Measurements from ENCODE around the gene PBX1. TPM values are rescaled to one million over a fixed set of nuclear protein-coding genes. Genes with fewer than 3 reads are reported as not detected.

The PBX1 gene
- total RNA-seq, 1 donor from 2014 or later = 257 TPM

- Mint-ChIP-seq H3K27me3 (no peaks in the 10 kb centered on the region), H3K4me3 (peak overlapping the region; percentile 66), H3K27ac (peak overlapping the region; percentile 78), H3K36me3 (no peaks in the 10 kb centered on the region), H3K4me1 (ENCODE audit: unreplicated experiment) (peaks cover 38% of the 10 kb centered on the region), H3K9me3 (peaks cover 1% of the 10 kb centered on the region)
- no peak for DNase-seq (ENCODE audit: extremely low spot score, unreplicated experiment)
- TF ChIP-seq CTCF (conservative IDR thresholded peaks at IDR 0.05) = no peak
Observed at GRCh38 chr1:164858096-164858632, 299.2 kb downstream of the PBX1 start.

DNA sequence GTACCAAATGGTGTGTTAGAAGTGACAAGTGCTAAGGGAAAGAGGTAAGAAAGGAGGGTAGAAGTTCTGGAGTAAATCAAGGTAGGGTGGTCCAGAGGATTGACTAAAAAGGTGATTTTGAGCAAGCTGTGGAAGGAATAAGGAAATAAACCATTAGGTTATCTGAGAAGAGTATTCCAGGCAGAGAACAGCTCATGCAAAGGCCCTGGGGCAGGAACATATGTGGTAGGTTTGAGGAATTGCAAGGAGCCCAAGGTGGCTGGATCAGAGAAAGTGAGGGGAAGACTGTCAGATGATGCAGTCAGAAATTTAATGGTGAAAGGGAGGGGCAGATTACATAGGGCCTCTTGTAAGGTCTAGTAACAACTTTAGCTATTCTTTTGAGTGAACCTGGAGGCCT is 302.6 kb downstream of the PBX1 start:
- peaks cover 29% of the 10 kb centered on the region for H3K4me1 Mint-ChIP-seq (ENCODE audit: unreplicated experiment)

DNA sequence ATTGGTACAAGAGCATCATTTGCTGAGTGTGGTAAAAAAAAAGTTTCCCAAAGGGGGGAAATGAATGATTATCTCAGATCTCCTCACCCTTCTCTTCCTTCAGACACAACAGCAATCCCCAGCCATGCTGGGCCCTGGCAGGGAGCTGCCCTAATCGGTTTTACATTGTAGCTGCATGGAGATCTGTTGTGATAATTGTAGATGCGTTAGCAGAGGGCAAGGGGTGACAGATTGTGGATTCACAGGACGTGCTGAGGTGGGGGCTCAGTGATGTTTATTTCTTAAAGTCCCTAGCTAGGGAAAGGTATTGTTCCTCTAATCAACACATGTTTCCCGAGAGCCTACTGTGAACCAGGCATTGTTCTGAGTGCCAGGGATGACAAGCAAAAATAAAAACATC is 304.1 kb downstream of the PBX1 start:
- Mint-ChIP-seq H3K9me3 (no peaks in the 10 kb centered on the region), H3K27me3 (no peaks in the 10 kb centered on the region), H3K4me3 (no peak overlapping the region), H3K36me3 (no peaks in the 10 kb centered on the region), H3K4me1 (ENCODE audit: unreplicated experiment) (peaks cover 19% of the 10 kb centered on the region), H3K27ac (no peak overlapping the region)
- TF ChIP-seq CTCF (conservative IDR thresholded peaks at IDR 0.05) = no peak
- DNase-seq (ENCODE audit: extremely low spot score, unreplicated experiment) = no peak

More for the DNA sequence above, 302.6 kb downstream of the PBX1 start:
- TF ChIP-seq CTCF (conservative IDR thresholded peaks at IDR 0.05) = no peak
- no peaks in the 10 kb centered on the region for H3K27me3 Mint-ChIP-seq
- H3K9me3 Mint-ChIP-seq = no peaks in the 10 kb centered on the region
- DNase-seq (ENCODE audit: extremely low spot score, unreplicated experiment) = no peak
- no peak overlapping the region for H3K27ac Mint-ChIP-seq
- no peaks in the 10 kb centered on the region for H3K36me3 Mint-ChIP-seq
- no peak overlapping the region for H3K4me3 Mint-ChIP-seq

DNA sequence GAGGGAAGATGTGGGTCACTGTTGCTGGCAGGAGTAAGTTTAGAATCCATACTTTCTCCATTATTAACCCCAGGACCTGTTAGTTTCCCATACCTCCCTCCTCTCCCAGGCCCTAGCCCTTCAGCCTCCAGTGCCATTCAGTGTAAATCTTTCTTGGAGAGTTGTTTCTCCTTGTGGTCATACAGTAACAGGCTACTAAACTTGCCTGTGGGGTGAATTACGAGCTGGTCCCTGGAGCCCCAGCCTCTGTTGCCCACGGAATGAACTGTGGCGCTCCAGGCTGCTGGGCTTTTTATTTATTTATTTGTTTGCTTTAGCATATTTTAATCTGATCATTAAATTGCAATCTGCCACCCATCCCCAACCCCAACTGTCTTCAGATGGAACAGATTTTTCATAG is 305.2 kb downstream of the PBX1 start:
- Mint-ChIP-seq H3K9me3 (no peaks in the 10 kb centered on the region), H3K27ac (no peak overlapping the region), H3K27me3 (no peaks in the 10 kb centered on the region), H3K36me3 (no peaks in the 10 kb centered on the region), H3K4me1 (ENCODE audit: unreplicated experiment) (peaks cover 15% of the 10 kb centered on the region), H3K4me3 (no peak overlapping the region)
- no peak for DNase-seq (ENCODE audit: extremely low spot score, unreplicated experiment)
- TF ChIP-seq CTCF (conservative IDR thresholded peaks at IDR 0.05) = no peak

- H3K4me3 Mint-ChIP-seq = no peak overlapping the region
- DNase-seq (ENCODE audit: extremely low spot score, unreplicated experiment) = no peak
- H3K27me3 Mint-ChIP-seq = no peaks in the 10 kb centered on the region
- no peaks in the 10 kb centered on the region for H3K36me3 Mint-ChIP-seq
- no peak for TF ChIP-seq CTCF (conservative IDR thresholded peaks at IDR 0.05)
- no peaks in the 10 kb centered on the region for H3K9me3 Mint-ChIP-seq
- H3K4me1 Mint-ChIP-seq (ENCODE audit: unreplicated experiment) = peaks cover 15% of the 10 kb centered on the region
- no peak overlapping the region for H3K27ac Mint-ChIP-seq
Observed at GRCh38 chr1:164865385-164865784, 306.4 kb downstream of the PBX1 start.

DNA sequence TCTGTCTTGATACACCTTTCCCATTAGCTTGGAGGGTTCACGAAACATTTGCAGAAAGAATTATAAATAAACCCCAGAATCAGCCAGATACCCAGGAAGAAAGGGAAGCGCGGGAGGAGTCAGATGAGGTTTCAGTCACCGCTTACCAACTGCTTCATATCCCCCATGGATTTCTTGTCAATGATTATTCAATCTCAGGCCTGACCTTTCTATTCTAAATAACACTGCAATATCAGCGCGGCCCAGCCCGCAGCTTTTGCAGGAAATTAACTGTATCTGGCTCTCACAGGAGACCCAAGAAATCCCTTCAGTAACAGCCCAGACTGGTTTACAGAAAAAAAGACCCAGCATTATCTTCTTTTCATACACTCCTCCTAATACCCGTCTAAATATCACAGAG is 308.6 kb downstream of the PBX1 start:
- Mint-ChIP-seq H3K27me3 (no peaks in the 10 kb centered on the region), H3K4me1 (ENCODE audit: unreplicated experiment) (peaks cover 12% of the 10 kb centered on the region), H3K4me3 (no peak overlapping the region), H3K36me3 (no peaks in the 10 kb centered on the region), H3K9me3 (no peaks in the 10 kb centered on the region), H3K27ac (no peak overlapping the region)
- no peak for DNase-seq (ENCODE audit: extremely low spot score, unreplicated experiment)
- TF ChIP-seq CTCF (conservative IDR thresholded peaks at IDR 0.05) = no peak
